ENCODE results near the gene BTBD6.

DNA sequence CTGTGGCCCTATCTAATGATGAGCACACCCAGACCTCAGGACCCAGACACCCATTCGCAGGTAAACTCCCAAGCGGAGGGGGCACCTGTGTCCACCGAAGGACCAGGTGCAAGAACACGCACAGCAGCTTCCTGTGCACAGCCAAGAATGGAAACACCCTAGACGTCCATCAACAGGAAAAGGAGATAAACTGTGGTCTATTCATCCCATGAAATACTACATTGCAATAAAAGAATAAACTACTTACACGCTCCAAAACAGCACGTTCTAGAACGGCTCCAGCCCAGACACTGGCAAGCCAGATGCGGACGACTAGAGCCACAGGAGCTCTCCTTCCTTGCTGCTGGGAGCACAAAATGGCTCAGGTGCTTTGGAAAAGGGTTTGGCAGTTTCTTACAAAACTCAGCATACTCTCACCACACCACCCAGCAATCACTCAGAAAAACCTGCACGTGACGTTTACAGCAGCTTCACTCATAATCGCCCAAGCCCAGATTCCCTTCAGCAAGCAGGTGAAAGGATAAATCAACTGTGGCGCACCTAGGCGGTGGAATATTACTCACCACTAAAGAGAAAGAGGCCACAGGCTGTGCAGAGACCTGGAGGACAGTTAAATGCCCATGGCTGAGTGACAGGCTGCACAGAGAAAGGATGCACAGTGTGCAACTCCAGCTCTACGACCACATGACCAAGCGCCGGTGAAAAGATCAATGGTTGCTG lies 31.5 kb downstream of the BTBD6 start:
- TF ChIP-seq, protein P1, sequence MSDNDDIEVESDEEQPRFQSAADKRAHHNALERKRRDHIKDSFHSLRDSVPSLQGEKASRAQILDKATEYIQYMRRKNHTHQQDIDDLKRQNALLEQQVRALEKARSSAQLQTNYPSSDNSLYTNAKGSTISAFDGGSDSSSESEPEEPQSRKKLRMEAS (IDR thresholded peaks at IDR 0.05; ENCODE audit: insufficient read depth, insufficient read length): no peak
- TF ChIP-seq EZH2 (IDR thresholded peaks at IDR 0.05; ENCODE audit: borderline replicate concordance, low read depth, low read length, severe bottlenecking) (no peak), CTCF (IDR thresholded peaks at IDR 0.05; ENCODE audit: extremely low read depth in 1 of 2, insufficient read depth in 1 of 2, low read depth in 1 of 2, low read length in 2 of 2) (no peak), GATA2 (IDR thresholded peaks at IDR 0.05; ENCODE audit: insufficient read depth, insufficient read length, low read depth, low read length) (no peak), POLR2A (IDR thresholded peaks at IDR 0.05; ENCODE audit: low read depth, low read length) (no peak), POLR2AphosphoS5 (IDR thresholded peaks at IDR 0.05; ENCODE audit: insufficient read depth, low read depth, low read length) (no peak), JUN (IDR thresholded peaks at IDR 0.05; ENCODE audit: borderline replicate concordance, insufficient read depth, insufficient read length, low read depth) (no peak)
